BLaER1 treated with 17β-estradiol and CSF1 and Interleukin-3, amounts not matched to agents 10 nM and 100 nM (cell line): Measurements from ENCODE around the gene LITAF.

ENCODE experiments used
- H3K27ac ChIP-seq, 11 experiments: shearing (Covaris generic); formaldehyde crosslinking; 2 replicates each; pipeline ENCODE4 v1.8.1; 2022
- H3K27me3 ChIP-seq, 11 experiments: shearing (Covaris generic); formaldehyde crosslinking; 2 replicates each; pipeline ENCODE4 v1.8.1; 2022
- H3K36me3 ChIP-seq, 11 experiments: shearing (Covaris generic); formaldehyde crosslinking; 2 replicates each; pipeline ENCODE4 v1.8.1; 2022
- H3K4me1 ChIP-seq, 10 experiments: shearing (Covaris generic); formaldehyde crosslinking; 2 replicates each; pipeline ENCODE4 v1.8.1; 2022
- H3K4me2 ChIP-seq, 11 experiments: shearing (Covaris generic); formaldehyde crosslinking; 2 replicates each; pipeline ENCODE4 v1.8.1; 2022
- H3K4me3 ChIP-seq, 10 experiments: shearing (Covaris generic); formaldehyde crosslinking; 2 replicates each; pipeline ENCODE4 v1.8.1; 2022
- H3K9ac ChIP-seq, 11 experiments: shearing (Covaris generic); formaldehyde crosslinking; 2 replicates each; pipeline ENCODE4 v1.8.1; 2022
- H3K9me3 ChIP-seq, 11 experiments: shearing (Covaris generic); formaldehyde crosslinking; replicated peaks in 1 of 11; 2 replicates each; pipeline ENCODE4 v1.8.1; 2022
- H4K20me1 ChIP-seq, 11 experiments: shearing (Covaris generic); formaldehyde crosslinking; 2 replicates each; pipeline ENCODE4 v1.8.1; 2022
- Cebpa-rat ChIP-seq, 11 experiments: shearing (Covaris generic); IDR thresholded peaks; 2 replicates each; pipeline ENCODE4 v1.8.1; 2022

The LITAF gene

DNA sequence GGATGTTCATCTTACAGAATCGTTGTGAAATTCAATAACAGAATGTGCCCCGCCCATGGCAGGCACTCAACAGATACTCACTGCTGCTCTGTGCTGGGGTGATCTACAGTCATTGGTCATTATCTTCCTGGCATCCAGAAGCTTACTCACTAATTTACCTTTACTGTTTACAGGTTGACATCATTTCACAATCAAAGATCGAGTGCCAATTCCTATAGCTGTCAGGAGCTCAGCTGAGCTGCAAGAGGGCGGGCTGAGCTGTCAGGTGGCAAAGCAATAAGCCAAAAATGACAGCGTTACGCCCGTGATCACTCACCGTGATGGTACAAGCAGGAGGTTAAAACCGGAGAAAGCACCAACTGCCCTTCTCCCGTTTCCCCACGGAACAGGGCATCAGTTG lies 51.2 kb downstream of the LITAF start:
- H3K27me3 ChIP-seq: no peaks in the 10 kb centered on the region
- no peak overlapping the region for H3K27ac ChIP-seq
- H3K36me3 ChIP-seq: no peaks in the 10 kb centered on the region
- peaks cover 0 to 13% (median 6%) of the 10 kb centered on the region in 10 experiments; a peak in 8 of 20 replicates for H3K4me1 ChIP-seq
- H3K4me3 ChIP-seq: no peak overlapping the region
- H3K4me2 ChIP-seq: peak overlapping the region in 4 of 11 experiments; percentile 7 to 43 (median 32); a peak in 4 of 22 replicates
- no peak for TF ChIP-seq Cebpa-rat (IDR thresholded peaks at IDR 0.05)
- H3K9ac ChIP-seq: peak overlapping the region in 1 of 11 experiments; percentile 3; a peak in 1 of 22 replicates
- no peaks in the 10 kb centered on the region; a peak in 1 of 22 replicates for H4K20me1 ChIP-seq
- H3K9me3 ChIP-seq: no peaks in the 10 kb centered on the region

DNA sequence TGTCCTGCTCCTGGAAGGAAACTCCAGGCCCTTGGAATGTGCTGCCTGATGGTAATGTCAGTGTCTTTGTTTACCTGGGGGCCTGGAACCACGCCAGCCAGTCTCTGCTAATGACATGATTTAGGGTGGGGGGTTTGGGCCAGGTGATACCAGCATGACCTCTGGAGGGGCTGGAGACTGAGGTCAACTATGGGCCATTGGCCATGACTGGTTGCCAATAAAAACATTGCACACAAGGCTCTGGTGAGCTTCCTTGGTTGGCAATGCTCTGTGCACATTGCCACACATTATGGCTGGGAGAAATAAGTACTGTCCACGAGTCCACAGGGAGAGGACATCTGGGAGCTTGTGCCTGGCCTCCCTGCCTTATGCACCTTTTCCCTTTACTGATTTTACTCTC lies 52.5 kb downstream of the LITAF start:
- Histone ChIP-seq H3K36me3 (no peaks in the 10 kb centered on the region), H3K27me3 (no peaks in the 10 kb centered on the region), H3K9me3 (no peaks in the 10 kb centered on the region), H3K27ac (no peak overlapping the region), H3K4me2 (no peak overlapping the region), H4K20me1 (no peaks in the 10 kb centered on the region), H3K9ac (no peak overlapping the region), H3K4me3 (no peak overlapping the region), H3K4me1 (peaks cover 0 to 23% (median 10%) of the 10 kb centered on the region in 10 experiments; a peak in 14 of 20 replicates)
- no peak for TF ChIP-seq Cebpa-rat (IDR thresholded peaks at IDR 0.05)

DNA sequence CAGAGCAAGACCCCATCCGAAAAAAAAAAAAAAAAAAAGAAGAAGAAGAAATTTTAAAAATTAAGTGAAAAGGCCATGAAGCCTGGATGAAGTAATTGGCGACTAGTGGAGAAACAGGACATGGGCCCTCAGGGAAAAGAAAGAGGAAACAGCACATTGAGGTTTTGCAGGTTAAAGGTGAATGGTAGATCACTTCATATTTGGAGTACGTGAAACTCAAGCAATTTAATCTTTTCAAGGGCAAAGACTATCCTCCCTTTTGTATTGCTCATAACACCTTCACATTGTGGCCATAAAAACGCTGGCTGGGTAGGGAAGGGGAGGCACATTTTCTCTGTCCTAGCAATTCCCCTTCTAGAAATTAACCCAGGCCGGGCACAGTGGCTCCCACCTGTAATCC lies 53.1 kb downstream of the LITAF start:
- peaks cover 0 to 24% (median 11%) of the 10 kb centered on the region in 10 experiments; a peak in 13 of 20 replicates for H3K4me1 ChIP-seq
- TF ChIP-seq Cebpa-rat (IDR thresholded peaks at IDR 0.05): no peak

DNA sequence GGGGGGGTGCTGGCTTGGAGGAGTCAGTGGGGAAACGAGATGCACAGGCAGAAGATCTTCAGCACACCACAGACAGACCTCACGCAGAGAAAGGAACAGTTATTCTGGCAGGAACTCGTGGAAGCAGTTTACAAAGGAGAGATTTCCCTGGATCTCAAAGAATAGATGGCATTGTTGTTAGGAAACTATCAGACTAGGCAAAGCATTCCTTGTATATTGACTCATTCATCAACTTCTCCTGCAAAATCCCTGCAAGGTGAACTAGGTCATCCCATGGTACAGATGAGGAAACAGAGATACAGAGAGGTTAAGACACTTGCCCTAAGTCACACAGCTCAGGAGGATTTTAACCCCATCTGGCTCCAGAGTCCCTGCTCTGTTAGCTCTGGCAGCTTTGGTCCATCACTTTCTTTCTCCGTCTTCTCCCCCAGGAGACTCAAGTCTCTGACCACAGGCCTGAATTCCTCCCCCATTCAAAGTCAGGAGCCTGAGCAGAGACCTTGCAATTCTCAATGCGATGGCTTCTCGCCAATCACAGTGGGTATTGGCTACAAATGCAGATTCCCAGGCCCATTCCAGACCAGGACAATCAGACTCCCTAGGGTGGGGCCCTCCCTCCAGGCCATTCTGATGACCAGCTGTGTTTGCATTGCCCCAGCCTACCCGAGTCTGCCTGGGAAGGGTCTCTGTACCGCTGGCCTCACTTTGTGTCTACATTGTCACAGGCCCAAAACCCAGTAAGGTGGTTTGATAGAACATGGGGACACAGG lies 56.4 kb downstream of the LITAF start:
- Histone ChIP-seq H3K9ac (no peak overlapping the region), H3K9me3 (no peaks in the 10 kb centered on the region), H3K4me3 (no peak overlapping the region), H3K36me3 (no peaks in the 10 kb centered on the region), H3K4me1 (peaks cover 0 to 27% (median 20%) of the 10 kb centered on the region in 10 experiments; a peak in 16 of 20 replicates), H3K4me2 (peak overlapping the region in 8 of 11 experiments; percentile 0 to 42 (median 17); a peak in 10 of 22 replicates), H4K20me1 (no peaks in the 10 kb centered on the region), H3K27ac (no peak overlapping the region), H3K27me3 (peaks cover 0 to 7% (median 0%) of the 10 kb centered on the region in 11 experiments; a peak in 2 of 22 replicates)
- no peak for TF ChIP-seq Cebpa-rat (IDR thresholded peaks at IDR 0.05)

More for the DNA sequence above, 53.1 kb downstream of the LITAF start:
- Histone ChIP-seq H3K36me3 (no peaks in the 10 kb centered on the region), H3K4me3 (no peak overlapping the region), H3K27ac (no peak overlapping the region), H3K4me2 (no peak overlapping the region), H4K20me1 (no peaks in the 10 kb centered on the region), H3K27me3 (no peaks in the 10 kb centered on the region), H3K9me3 (no peaks in the 10 kb centered on the region), H3K9ac (no peak overlapping the region)

DNA sequence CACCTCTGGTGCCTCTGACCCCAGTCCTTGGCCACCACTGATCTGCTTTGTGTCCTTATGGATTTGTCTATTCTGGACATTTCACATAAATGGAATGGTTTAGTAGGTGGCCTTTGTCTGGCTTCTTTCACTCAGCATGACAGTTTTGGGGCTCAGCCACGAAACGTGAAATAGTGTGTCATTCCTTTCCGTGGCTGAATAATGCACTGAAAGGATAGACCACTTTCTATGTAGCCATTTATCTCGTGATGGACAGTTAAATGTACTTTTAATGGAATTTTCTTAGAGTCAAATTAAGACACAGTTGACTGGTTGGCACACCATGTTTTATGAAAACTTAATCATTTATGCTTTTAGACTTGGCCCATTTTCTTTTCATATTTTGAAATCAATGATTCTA lies 57.4 kb downstream of the LITAF start:
- Histone ChIP-seq H3K9ac (no peak overlapping the region), H4K20me1 (no peaks in the 10 kb centered on the region), H3K9me3 (no peaks in the 10 kb centered on the region), H3K4me1 (peaks cover 0 to 26% (median 18%) of the 10 kb centered on the region in 10 experiments; a peak in 16 of 20 replicates), H3K4me3 (no peak overlapping the region), H3K4me2 (peak overlapping the region in 4 of 11 experiments; percentile 6 to 42 (median 22); a peak in 8 of 22 replicates), H3K36me3 (no peaks in the 10 kb centered on the region), H3K27ac (no peak overlapping the region), H3K27me3 (peaks cover 0 to 7% (median 0%) of the 10 kb centered on the region in 11 experiments; a peak in 2 of 22 replicates)
- no peak for TF ChIP-seq Cebpa-rat (IDR thresholded peaks at IDR 0.05)

DNA sequence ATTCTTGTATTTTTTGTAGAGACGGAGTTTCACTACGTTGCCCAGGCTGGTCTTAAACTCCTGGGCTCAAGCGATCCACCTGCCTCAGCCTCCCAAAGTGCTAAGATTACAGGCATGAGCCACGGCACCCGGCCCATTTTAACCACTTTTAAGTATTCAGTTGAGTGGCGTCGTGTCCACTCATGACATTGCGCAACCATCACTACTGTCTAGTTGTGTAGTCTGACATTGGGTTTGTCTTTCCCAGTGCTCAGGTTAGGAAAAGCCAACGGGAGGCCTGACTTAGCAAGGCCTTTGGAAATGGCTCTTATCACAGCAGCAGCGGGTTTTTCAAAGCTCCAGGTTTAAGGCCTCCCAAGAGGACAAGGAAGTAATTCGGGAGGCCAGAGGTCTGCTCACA lies 58.7 kb downstream of the LITAF start:
- H3K4me3 ChIP-seq: no peak overlapping the region
- no peak overlapping the region for H3K9ac ChIP-seq
- H3K36me3 ChIP-seq: no peaks in the 10 kb centered on the region
- no peaks in the 10 kb centered on the region for H4K20me1 ChIP-seq
- peaks cover 0 to 7% (median 0%) of the 10 kb centered on the region in 11 experiments; a peak in 2 of 22 replicates for H3K27me3 ChIP-seq
- H3K4me1 ChIP-seq: peaks cover 0 to 31% (median 21%) of the 10 kb centered on the region in 10 experiments; a peak in 16 of 20 replicates
- H3K27ac ChIP-seq: no peak overlapping the region
- no peak overlapping the region for H3K4me2 ChIP-seq
- TF ChIP-seq Cebpa-rat (IDR thresholded peaks at IDR 0.05): peak; percentile 22 to 96 (median 83); a peak in 17 of 22 replicates
- H3K9me3 ChIP-seq: no peaks in the 10 kb centered on the region

DNA sequence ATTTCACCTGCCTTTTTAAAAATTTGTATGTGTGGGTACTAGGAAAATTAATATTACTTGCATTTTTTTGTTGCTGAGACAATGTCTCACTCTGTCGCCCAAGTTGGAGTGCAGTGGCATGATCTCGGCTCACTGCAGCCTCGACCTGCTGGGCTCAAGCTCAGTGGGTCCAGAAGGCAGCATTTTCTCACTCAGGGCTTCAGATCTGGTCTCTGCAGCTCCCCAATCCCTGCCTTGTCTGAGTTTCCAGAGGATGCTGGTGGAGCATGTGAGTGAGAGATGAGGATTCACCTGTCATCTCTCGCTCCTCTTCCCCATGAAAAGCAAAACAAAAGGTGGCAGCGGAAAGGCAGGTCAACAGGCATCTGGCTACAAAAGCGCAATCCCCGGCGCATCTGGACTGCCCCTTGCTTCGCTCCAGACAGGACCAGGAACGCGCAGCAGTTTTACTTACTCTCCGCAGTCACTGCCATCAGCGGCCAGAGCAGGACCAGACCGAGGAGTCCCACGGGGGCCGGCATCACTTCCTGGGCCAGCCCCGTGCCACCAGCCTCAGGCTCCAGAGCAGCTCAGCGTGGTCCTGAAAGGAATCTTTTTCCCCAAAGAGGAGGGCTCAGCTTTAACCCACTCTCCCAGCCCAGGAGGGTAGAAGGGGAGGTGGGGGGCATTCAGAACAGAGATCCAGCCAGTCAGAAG lies 59.9 kb downstream of the LITAF start:
- Histone ChIP-seq H3K9ac (peak overlapping the region in 3 of 11 experiments; percentile 10 to 18 (median 12); a peak in 2 of 22 replicates), H3K27me3 (peaks cover 0 to 7% (median 0%) of the 10 kb centered on the region in 11 experiments; a peak in 2 of 22 replicates), H3K4me3 (no peak overlapping the region), H3K9me3 (peaks cover 2 to 6% (median 4%) of the 10 kb centered on the region in 11 experiments; a peak in 20 of 22 replicates), H3K4me2 (peak overlapping the region in 10 of 11 experiments; percentile 14 to 61 (median 48); a peak in 19 of 22 replicates), H3K36me3 (0 out of 22 replicates have a peak, but pooled peaks cover 0 to 2% (median 0%) of the 10 kb centered on the region in 11 experiments), H3K4me1 (peaks cover 0 to 44% (median 30%) of the 10 kb centered on the region in 10 experiments; a peak in 16 of 20 replicates), H3K27ac (no peak overlapping the region), H4K20me1 (no peaks in the 10 kb centered on the region)
- no peak for TF ChIP-seq Cebpa-rat (IDR thresholded peaks at IDR 0.05)

DNA sequence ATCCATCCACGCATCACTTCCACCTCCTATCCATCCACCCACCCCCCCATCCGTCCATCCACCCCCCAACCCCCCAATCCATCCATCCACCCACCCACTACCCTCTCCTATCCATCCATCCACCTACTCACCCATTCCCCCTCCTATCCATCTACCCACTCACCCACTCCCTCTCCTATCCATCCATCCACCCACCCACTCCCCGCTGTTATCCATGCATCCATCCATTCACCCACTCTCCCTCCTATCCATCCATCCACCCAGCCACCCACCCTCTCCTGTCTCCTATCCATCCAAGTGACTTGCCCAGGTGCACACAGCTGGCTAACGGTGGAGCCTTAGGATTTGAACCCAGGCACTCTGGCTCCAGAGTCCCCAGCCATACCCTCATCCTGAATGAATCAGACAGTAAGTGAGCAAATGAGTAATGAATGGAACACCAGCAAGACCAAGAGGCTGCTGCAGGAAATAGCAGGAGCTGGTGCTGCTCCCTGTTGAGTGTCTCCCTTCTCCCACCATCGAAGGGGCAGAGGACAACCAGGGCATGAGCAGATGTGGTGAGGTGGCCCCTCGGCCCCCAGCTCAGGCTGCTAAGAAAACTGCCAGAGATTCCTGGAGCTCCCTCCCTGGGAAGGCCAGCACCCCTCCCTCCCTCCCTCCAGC lies 62.5 kb downstream of the LITAF start:
- Histone ChIP-seq H3K4me2 (no peak overlapping the region), H3K4me1 (peaks cover 0 to 36% (median 23%) of the 10 kb centered on the region in 10 experiments; a peak in 16 of 20 replicates), H3K36me3 (0 out of 22 replicates have a peak, but pooled peaks cover 0 to 9% (median 0%) of the 10 kb centered on the region in 11 experiments), H3K9ac (no peak overlapping the region), H3K9me3 (peaks cover 16 to 32% (median 24%) of the 10 kb centered on the region in 11 experiments), H3K27ac (no peak overlapping the region), H3K27me3 (peaks cover 0 to 7% (median 0%) of the 10 kb centered on the region in 11 experiments; a peak in 2 of 22 replicates), H4K20me1 (no peaks in the 10 kb centered on the region), H3K4me3 (no peak overlapping the region)
- TF ChIP-seq Cebpa-rat (IDR thresholded peaks at IDR 0.05): no peak
